Osteocyte (in vitro differentiated cells): ENCODE data around the gene SLC22A23. TPM values are rescaled to one million over a fixed set of nuclear protein-coding genes. Genes with fewer than 3 reads are reported as not detected.

Source experiments
- DNase-seq: peaks from one replicate; pipeline ENCODE4 v3.0.0; 2021; ENCODE audit warnings: mixed read lengths; ENCODE audit not compliant: unreplicated experiment; ENCODE audit errors: extremely low spot score
- H3K27ac Mint-ChIP-seq: one replicate; pipeline ENCODE4 v1.8.0; 2021; ENCODE audit warnings: mild to moderate bottlenecking, mixed read lengths; ENCODE audit not compliant: unreplicated experiment
- H3K27me3 Mint-ChIP-seq: one replicate; pipeline ENCODE4 v1.8.0; 2021; ENCODE audit warnings: mixed read lengths; ENCODE audit not compliant: unreplicated experiment
- H3K36me3 Mint-ChIP-seq: one replicate; pipeline ENCODE4 v1.8.0; 2021; ENCODE audit warnings: mixed read lengths; ENCODE audit not compliant: unreplicated experiment
- H3K4me1 Mint-ChIP-seq: one replicate; pipeline ENCODE4 v1.8.0; 2021; ENCODE audit warnings: mixed read lengths; ENCODE audit not compliant: unreplicated experiment
- H3K4me3 Mint-ChIP-seq: one replicate; pipeline ENCODE4 v1.8.0; 2021; ENCODE audit warnings: mild to moderate bottlenecking, moderate library complexity, mixed read lengths; ENCODE audit not compliant: unreplicated experiment
- H3K9me3 Mint-ChIP-seq: one replicate; pipeline ENCODE4 v1.8.0; 2021; ENCODE audit warnings: mixed read lengths; ENCODE audit not compliant: unreplicated experiment
- total RNA-seq: library from RNA; stranded (reverse); gene quantifications from 2 replicates; pipeline ENCODE4 v1.2.1, GENCODE V29; 2021
- TF ChIP-seq, protein P1 (sequence below): fragments of 200-600 bp; sonication (generic); IDR thresholded peaks from 2 replicates; pipeline ENCODE4 v1.5.0; 2021; ENCODE audit warnings: antibody characterized with exemption, mild to moderate bottlenecking, moderate library complexity

The SLC22A23 gene
- total RNA-seq, 1 donor from 2014 or later = 10.4 TPM

DNA sequence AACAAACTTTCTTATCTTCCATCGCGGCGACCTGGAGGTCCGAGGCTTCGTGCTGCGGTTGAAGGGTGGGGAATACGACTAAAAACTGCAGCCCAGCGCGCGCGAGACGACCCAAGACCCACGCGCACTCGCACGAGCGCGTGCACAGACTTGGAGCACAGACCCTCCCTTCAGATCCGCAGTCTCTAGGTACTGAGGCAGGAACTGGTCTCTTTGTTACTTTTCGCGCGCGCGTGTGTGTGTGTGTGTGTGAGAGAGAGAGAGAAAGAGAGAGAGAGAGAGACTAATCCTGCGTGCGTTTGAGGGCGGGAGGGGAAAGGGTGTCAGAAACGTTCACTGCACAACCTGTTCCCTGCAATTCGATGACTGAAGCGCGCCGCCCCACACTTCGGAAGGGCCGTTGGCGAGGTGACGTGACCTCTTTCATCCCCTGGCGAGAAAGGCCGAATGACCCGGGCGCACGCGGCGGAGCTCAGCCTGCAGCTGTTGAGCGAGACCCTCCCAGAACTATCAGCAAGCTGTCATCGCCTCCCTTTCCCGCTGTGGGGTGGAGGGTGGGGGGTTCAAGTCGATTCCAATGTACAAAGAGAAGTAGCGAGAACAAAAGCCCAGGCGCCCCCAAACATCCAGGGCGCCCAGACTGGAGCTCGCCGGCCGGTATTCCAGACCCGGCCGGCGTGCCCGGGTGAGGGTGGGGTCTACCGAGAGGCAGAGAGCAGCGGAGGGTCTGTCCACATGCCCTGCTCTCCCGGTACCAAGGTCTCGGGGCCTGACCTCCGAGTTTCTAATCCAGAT, 227.9 kb downstream of the SLC22A23 start:
- H3K27me3 Mint-ChIP-seq = peaks cover 6% of the 10 kb centered on the region
- no peak for DNase-seq
- H3K4me1 Mint-ChIP-seq = peaks cover 60% of the 10 kb centered on the region
- peak overlapping the region; percentile 79 for H3K4me3 Mint-ChIP-seq
- TF ChIP-seq, protein P1, sequence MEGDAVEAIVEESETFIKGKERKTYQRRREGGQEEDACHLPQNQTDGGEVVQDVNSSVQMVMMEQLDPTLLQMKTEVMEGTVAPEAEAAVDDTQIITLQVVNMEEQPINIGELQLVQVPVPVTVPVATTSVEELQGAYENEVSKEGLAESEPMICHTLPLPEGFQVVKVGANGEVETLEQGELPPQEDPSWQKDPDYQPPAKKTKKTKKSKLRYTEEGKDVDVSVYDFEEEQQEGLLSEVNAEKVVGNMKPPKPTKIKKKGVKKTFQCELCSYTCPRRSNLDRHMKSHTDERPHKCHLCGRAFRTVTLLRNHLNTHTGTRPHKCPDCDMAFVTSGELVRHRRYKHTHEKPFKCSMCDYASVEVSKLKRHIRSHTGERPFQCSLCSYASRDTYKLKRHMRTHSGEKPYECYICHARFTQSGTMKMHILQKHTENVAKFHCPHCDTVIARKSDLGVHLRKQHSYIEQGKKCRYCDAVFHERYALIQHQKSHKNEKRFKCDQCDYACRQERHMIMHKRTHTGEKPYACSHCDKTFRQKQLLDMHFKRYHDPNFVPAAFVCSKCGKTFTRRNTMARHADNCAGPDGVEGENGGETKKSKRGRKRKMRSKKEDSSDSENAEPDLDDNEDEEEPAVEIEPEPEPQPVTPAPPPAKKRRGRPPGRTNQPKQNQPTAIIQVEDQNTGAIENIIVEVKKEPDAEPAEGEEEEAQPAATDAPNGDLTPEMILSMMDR = no peak
- peaks cover 9% of the 10 kb centered on the region for H3K36me3 Mint-ChIP-seq
- no peaks in the 10 kb centered on the region for H3K9me3 Mint-ChIP-seq
- H3K27ac Mint-ChIP-seq = peak overlapping the region; percentile 60

DNA sequence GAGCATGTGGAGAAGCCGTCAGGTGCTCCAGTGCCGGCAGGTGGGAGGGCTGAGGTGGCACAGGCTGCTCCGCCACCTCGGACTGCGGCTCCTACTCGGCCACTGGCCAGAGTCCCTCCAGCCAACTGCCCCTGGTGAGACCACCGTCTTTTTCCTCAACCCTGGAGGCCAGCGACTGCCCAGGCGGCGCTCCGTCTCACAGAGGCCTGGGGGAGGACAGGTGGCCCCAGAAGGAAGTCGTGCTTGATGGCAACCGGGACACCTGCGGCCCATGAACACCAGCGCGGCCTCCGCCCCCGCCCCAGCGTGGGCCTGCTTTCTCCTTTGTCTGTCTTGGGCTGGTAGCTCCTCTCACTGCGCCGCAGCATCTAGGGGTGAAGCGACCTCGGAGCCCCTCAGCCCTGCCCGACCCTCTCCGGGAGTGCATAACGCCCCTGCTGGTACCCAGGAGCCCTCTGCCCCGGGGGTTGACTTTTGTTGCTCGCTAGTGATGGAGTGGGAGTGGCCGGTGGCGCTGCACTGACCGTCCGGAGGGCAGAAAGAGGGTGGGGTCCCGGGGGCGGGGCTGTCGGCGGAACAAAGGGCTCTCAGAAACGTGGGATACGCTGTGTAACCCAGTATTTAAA, 228.7 kb downstream of the SLC22A23 start:
- TF ChIP-seq, protein P1 = no peak
- DNase-seq = no peak
- H3K27ac Mint-ChIP-seq = peak overlapping the region; percentile 75

DNA sequence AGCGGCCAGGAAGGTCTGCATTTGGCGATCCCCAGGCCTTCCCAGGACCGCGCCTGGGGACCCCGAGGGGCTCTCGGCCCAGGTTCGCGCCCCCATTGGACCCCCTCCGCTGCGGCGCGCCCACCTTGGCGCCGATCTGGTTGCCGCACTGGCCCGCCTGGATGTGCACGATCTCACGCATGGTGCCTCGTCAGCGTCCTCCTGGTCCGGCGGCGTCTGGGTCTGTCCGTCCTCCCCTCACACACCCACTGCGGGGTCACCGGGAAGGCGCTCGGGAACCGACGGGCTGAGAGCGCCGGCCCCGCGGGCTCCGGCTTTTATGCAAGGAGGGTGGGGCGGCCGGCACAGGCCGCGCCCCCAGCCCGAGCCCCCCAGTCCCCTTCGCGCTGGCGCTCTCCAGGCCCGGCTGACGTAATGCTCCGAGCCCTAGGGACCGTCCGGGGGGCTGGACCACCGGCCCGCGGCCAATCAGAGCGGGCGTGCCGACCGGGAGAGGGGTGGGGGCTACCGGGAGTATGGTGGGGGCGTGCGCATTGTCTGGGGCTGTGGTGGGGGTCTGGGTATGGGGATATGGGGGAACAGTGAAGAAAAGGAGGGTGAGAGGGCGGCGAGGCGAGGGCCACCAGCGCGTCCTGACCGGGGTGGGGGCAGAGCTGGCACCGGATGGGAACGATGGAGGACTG, 229.3 kb downstream of the SLC22A23 start, which contains the start of gene TUBB2B:
TSS of gene TUBB2B (minus strand) at position 291 of the 683 bp plus-strand sequence. CDS start at position 181, 110 bp downstream.
- Mint-ChIP-seq H3K27me3 (peaks cover 6% of the 10 kb centered on the region), H3K4me1 (peaks cover 59% of the 10 kb centered on the region), H3K27ac (peak within 1 kb of the TSS; percentile 75), H3K4me3 (peak within 1 kb of the TSS; percentile 91), H3K9me3 (no peaks in the 10 kb centered on the region), H3K36me3 (peaks cover 15% of the 10 kb centered on the region)
- TF ChIP-seq, protein P1 = no peak
- peak; percentile 92 for DNase-seq

More for the DNA sequence above, 228.7 kb downstream of the SLC22A23 start:
- peaks cover 63% of the 10 kb centered on the region for H3K4me1 Mint-ChIP-seq
- H3K4me3 Mint-ChIP-seq = peak overlapping the region; percentile 91
- peaks cover 15% of the 10 kb centered on the region for H3K36me3 Mint-ChIP-seq
- peaks cover 6% of the 10 kb centered on the region for H3K27me3 Mint-ChIP-seq
- no peaks in the 10 kb centered on the region for H3K9me3 Mint-ChIP-seq

DNA sequence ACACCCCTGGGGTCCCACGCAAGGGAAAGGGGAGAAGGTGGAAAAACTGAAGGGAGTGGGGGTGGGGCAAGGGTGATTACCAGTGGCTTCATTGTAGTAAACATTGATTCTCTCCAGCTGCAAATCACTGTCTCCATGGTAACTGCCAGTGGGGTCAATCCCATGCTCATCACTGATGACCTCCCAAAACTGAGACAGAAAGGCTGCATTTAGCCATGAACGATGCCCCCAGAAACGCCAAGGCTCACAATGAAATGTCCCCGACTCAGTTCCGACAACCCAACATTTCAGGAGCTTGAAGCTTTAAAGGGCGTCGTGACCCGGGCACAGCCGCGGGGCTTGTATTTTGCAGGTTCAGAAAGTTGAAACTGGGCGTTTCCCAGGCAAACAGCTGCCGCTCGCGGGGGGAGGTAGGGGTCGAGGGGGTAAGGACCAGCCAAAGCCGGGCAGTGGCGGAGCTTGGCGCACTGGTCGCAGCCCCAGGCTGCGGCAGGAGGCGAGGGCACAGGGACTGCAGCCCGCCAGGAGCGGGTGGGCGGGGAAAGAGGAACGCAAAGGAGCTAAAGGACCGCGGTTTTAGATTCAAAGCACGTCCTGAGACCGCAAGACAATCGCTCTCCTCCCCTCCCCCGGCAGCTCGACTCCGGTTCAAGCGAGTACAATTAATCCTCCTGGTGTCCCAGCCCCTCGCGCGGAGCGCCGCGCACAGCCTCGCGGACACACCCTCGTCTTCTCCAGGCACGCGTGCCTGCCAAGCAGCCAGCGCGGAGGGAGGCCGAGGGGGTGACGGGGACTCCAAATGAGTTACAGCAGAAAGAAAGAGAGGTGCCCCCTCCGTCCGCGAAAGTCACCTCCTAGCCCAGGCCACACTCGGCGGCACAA, 230.1 kb downstream of the SLC22A23 start:
- no peaks in the 10 kb centered on the region for H3K9me3 Mint-ChIP-seq
- peak overlapping the region; percentile 71 for H3K27ac Mint-ChIP-seq
- DNase-seq = no peak
- H3K4me3 Mint-ChIP-seq = peak overlapping the region; percentile 91
- peaks cover 15% of the 10 kb centered on the region for H3K36me3 Mint-ChIP-seq
- peaks cover 6% of the 10 kb centered on the region for H3K27me3 Mint-ChIP-seq
- TF ChIP-seq, protein P1 = no peak
- H3K4me1 Mint-ChIP-seq = peaks cover 51% of the 10 kb centered on the region
